ENCODE results near the gene SCYGR2.

GRCh38 chr2:227610123-227610522 is 11.4 kb downstream of the SCYGR2 start:
- TF ChIP-seq CTCF (IDR thresholded peaks at IDR 0.05; ENCODE audit: control extremely low read depth in 1 of 3, insufficient read depth in 1 of 3, low read depth in 1 of 3, low read length in 3 of 3) (no peak), SRF (IDR thresholded peaks at IDR 0.05; ENCODE audit: low read depth, low read length) (no peak), YY1 (IDR thresholded peaks at IDR 0.05; ENCODE audit: low read depth, low read length) (no peak), CREB1 (IDR thresholded peaks at IDR 0.05) (no peak), SIN3A (conservative IDR thresholded peaks at IDR 0.05 in 1 of 2, IDR thresholded peaks at IDR 0.05 in 1 of 2; ENCODE audit: low read depth in 1 of 2, low read length in 2 of 2) (no peak), ATF3 (IDR thresholded peaks at IDR 0.05; ENCODE audit: insufficient read depth, low read depth, low read length) (no peak), POLR2AphosphoS5 (IDR thresholded peaks at IDR 0.05; ENCODE audit: low read depth, low read length) (no peak), CHD7 (IDR thresholded peaks at IDR 0.05; ENCODE audit: insufficient replicate concordance, low read length) (no peak)
